ENCODE measurements around the gene AMPD3. TPM values are rescaled to one million over a fixed set of nuclear protein-coding genes. Genes with fewer than 3 reads are reported as not detected.
"Not testable (repeated sequence)": the region's sequence is repeated elsewhere in the genome, so short reads cannot be mapped to it uniquely, and the experiment has no call there.

Gene AMPD3
- total RNA-seq, 1 experiment from 2014 or later, result 5.9 TPM

DNA sequence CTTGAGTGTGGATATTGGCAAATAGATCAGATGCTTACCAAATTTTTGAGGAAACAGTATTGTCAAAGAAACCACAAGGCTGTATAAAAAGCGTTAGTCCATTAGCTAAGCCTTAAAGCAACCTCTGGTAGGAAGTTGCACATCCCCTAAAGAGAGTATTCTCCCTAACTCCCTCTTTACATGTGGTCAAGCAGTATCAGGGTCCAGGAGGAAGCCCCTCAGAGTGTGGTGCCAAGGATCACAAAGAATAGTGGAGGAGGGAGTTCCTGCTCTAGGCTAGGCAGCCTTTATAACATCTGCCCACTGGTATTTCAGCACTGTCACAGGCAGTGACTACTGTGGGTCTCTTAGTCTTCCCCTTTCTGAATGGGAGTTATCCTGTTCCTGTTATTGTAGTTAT lies 18.8 kb upstream of the AMPD3 start:
- no peak overlapping the region for H4K5ac ChIP-seq (ENCODE audit: insufficient read length, low read depth, low read length)
- no peak overlapping the region for H3K27ac Mint-ChIP-seq
- WGBS (ENCODE audit: extremely low coverage, insufficient read length, low lambda C conversion rate), result no CpG with 5 or more reads among the region's 1 CpG

DNA sequence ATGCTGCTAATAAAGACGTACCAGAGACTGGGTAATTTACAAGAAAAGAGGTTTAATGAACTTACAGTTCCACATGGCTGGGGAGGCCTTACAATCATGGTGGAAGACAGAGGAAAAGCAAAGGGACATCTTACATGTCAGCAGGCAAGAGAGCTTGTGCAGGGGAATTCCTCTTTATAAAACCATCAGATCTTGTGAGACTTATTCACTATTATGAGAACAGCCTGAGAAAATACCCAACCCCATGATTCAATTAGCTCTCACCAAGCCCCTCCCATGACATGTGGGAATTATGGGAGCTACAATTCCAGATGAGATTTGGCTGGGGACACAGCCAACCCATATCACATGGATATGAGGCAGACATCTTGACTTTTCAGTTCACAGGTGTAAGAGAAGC lies 18.4 kb upstream of the AMPD3 start:
- H2BK12ac ChIP-seq (ENCODE audit: insufficient read length, low read depth, low read length); H3K27me3 ChIP-seq (ENCODE audit: insufficient read depth, low read length); H3K9ac ChIP-seq (ENCODE audit: extremely low read depth, insufficient read length, low read length); H3T11ph ChIP-seq (ENCODE audit: low read length); H3K4me2 ChIP-seq (ENCODE audit: insufficient read depth, insufficient read length, low read length); H3K4me1 Mint-ChIP-seq; H3K9me3 Mint-ChIP-seq; H4K20me1 ChIP-seq (ENCODE audit: control insufficient read depth, insufficient read depth, insufficient read length); H3K27ac ChIP-seq (ENCODE audit: insufficient read length, low read depth, low read length); H4K91ac ChIP-seq (ENCODE audit: insufficient read length, low read depth, low read length); H3K23me2 ChIP-seq (ENCODE audit: insufficient read length, low read depth, low read length, poor library complexity, severe bottlenecking); H3K14ac ChIP-seq (ENCODE audit: insufficient read depth, low read length); H3K56ac ChIP-seq (ENCODE audit: insufficient read length, low read depth, low read length); H3K79me1 ChIP-seq (ENCODE audit: insufficient read depth, low read depth, low read length, poor library complexity, severe bottlenecking); H3K36me3 Mint-ChIP-seq (ENCODE audit: insufficient read depth in 1 of 3, low read depth in 3 of 3); H2AFZ ChIP-seq (ENCODE audit: low read length); H3K4ac ChIP-seq (ENCODE audit: low read depth, low read length); H3K9me3 ChIP-seq (ENCODE audit: control insufficient read depth, low read depth, low read length); H3K4me3 Mint-ChIP-seq; H2BK5ac ChIP-seq (ENCODE audit: insufficient read length, low read length); H2BK15ac ChIP-seq (ENCODE audit: low read depth, low read length); H3K27ac Mint-ChIP-seq; H3K23ac ChIP-seq (ENCODE audit: insufficient read length, low read depth, low read length); H4K8ac ChIP-seq (replicated peaks; ENCODE audit: insufficient read length, low read depth, low read length); H3K4me1 ChIP-seq (ENCODE audit: insufficient read depth, low read length); H2BK120ac ChIP-seq (ENCODE audit: low read depth, low read length, poor library complexity, severe bottlenecking); H2AK5ac ChIP-seq (ENCODE audit: insufficient read length, low read length); H3K18ac ChIP-seq (ENCODE audit: insufficient read length, low read depth, low read length); H3K27me3 Mint-ChIP-seq (ENCODE audit: low read depth); H3K79me2 ChIP-seq (ENCODE audit: insufficient read depth, low read length); H4K5ac ChIP-seq (ENCODE audit: insufficient read length, low read depth, low read length); H2BK20ac ChIP-seq (ENCODE audit: low read depth, low read length, poor library complexity, severe bottlenecking); DNase-seq: not testable (repeated sequence)
- WGBS (ENCODE audit: extremely low coverage, insufficient read length, low lambda C conversion rate), result no CpG with 5 or more reads among the region's 1 CpG

More for the DNA sequence above, 18.8 kb upstream of the AMPD3 start:
- peaks cover 0 to 6% of the 10 kb centered on the region in 2 experiments; a peak in 1 of 4 replicates for H3K4me1 Mint-ChIP-seq
- Histone ChIP-seq H3K79me1 (ENCODE audit: insufficient read depth, low read depth, low read length, poor library complexity, severe bottlenecking) (no peaks in the 10 kb centered on the region), H3K18ac (ENCODE audit: insufficient read length, low read depth, low read length) (no peak overlapping the region), H2BK15ac (ENCODE audit: low read depth, low read length) (no peak overlapping the region), H2BK20ac (ENCODE audit: low read depth, low read length, poor library complexity, severe bottlenecking) (no peak overlapping the region), H2BK5ac (ENCODE audit: insufficient read length, low read length) (no peak overlapping the region), H3K23ac (ENCODE audit: insufficient read length, low read depth, low read length) (no peak overlapping the region), H2BK12ac (ENCODE audit: insufficient read length, low read depth, low read length) (no peak overlapping the region), H3K56ac (ENCODE audit: insufficient read length, low read depth, low read length) (no peak overlapping the region), H3K9ac (ENCODE audit: extremely low read depth, insufficient read length, low read length) (no peak overlapping the region), H4K20me1 (ENCODE audit: control insufficient read depth, insufficient read depth, insufficient read length) (no peaks in the 10 kb centered on the region), H3K9me3 (ENCODE audit: control insufficient read depth, low read depth, low read length) (no peaks in the 10 kb centered on the region), H3K79me2 (ENCODE audit: insufficient read depth, low read length) (no peaks in the 10 kb centered on the region), H3T11ph (ENCODE audit: low read length) (no peak overlapping the region), H4K91ac (ENCODE audit: insufficient read length, low read depth, low read length) (no peak overlapping the region), H3K23me2 (ENCODE audit: insufficient read length, low read depth, low read length, poor library complexity, severe bottlenecking) (no peaks in the 10 kb centered on the region), H2BK120ac (ENCODE audit: low read depth, low read length, poor library complexity, severe bottlenecking) (no peak overlapping the region), H3K4me2 (ENCODE audit: insufficient read depth, insufficient read length, low read length) (no peak overlapping the region), H3K27me3 (ENCODE audit: insufficient read depth, low read length) (no peaks in the 10 kb centered on the region), H2AFZ (ENCODE audit: low read length) (no peak overlapping the region), H3K4me1 (ENCODE audit: insufficient read depth, low read length) (no peaks in the 10 kb centered on the region; the same call in 1 of the 2 replicates), H4K8ac (replicated peaks; ENCODE audit: insufficient read length, low read depth, low read length) (no peak overlapping the region), H3K27ac (ENCODE audit: insufficient read length, low read depth, low read length) (no peak overlapping the region), H3K4ac (ENCODE audit: low read depth, low read length) (no peak overlapping the region), H2AK5ac (ENCODE audit: insufficient read length, low read length) (no peak overlapping the region), H3K14ac (ENCODE audit: insufficient read depth, low read length) (no peak overlapping the region)
- no peaks in the 10 kb centered on the region for H3K9me3 Mint-ChIP-seq
- TF ChIP-seq, protein P1, sequence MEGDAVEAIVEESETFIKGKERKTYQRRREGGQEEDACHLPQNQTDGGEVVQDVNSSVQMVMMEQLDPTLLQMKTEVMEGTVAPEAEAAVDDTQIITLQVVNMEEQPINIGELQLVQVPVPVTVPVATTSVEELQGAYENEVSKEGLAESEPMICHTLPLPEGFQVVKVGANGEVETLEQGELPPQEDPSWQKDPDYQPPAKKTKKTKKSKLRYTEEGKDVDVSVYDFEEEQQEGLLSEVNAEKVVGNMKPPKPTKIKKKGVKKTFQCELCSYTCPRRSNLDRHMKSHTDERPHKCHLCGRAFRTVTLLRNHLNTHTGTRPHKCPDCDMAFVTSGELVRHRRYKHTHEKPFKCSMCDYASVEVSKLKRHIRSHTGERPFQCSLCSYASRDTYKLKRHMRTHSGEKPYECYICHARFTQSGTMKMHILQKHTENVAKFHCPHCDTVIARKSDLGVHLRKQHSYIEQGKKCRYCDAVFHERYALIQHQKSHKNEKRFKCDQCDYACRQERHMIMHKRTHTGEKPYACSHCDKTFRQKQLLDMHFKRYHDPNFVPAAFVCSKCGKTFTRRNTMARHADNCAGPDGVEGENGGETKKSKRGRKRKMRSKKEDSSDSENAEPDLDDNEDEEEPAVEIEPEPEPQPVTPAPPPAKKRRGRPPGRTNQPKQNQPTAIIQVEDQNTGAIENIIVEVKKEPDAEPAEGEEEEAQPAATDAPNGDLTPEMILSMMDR (conservative IDR thresholded peaks at IDR 0.05), result no peak
- no peak for DNase-seq
- H3K27me3 Mint-ChIP-seq (ENCODE audit: low read depth), result no peaks in the 10 kb centered on the region; the same call in 1 of the 2 replicates
- no peak overlapping the region for H3K4me3 Mint-ChIP-seq
- no peaks in the 10 kb centered on the region for H3K36me3 Mint-ChIP-seq (ENCODE audit: insufficient read depth in 1 of 3, low read depth in 3 of 3)
